Measurements from ENCODE around the gene MSH2.
A peak's percentile ranks its signal among the peaks of the same experiment; 100 is the strongest.
"Not testable (repeated sequence)": the region's sequence is repeated elsewhere in the genome, so short reads cannot be mapped to it uniquely, and the experiment has no call there.

Gene MSH2

GRCh38 chr2:47426786-47427185 lies 23.8 kb downstream of the MSH2 start:
- no peak for TF ChIP-seq CTCF (IDR thresholded peaks at IDR 0.05; ENCODE audit: low read depth, low read length)
- no peak for DNase-seq (ENCODE audit: low read depth, low spot score)
- H3K4me3 ChIP-seq (ENCODE audit: low read depth, low read length) = no peak overlapping the region
- in situ Hi-C loops (cut with HindIII; ENCODE audit: low sequenced_read_pairs) = no loop called here

DNA sequence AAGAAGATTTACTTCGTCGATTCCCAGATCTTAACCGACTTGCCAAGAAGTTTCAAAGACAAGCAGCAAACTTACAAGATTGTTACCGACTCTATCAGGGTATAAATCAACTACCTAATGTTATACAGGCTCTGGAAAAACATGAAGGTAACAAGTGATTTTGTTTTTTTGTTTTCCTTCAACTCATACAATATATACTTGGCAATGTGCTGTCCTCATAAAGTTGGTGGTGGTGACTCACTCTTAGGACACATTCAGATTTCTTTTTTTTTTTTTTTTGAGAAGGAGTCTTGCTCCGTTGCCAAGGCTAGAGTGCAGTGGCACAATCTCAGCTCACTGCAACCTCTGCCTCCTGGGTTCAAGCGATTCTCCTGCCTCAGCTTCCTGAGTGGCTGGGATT lies 26.8 kb downstream of the MSH2 start:
- in situ Hi-C loops (cut with HindIII; ENCODE audit: low sequenced_read_pairs) = no loop called here
- no peak for TF ChIP-seq CTCF (IDR thresholded peaks at IDR 0.05; ENCODE audit: low read depth, low read length)
- DNase-seq (ENCODE audit: low read depth, low spot score) = peak; percentile 47
- no peak overlapping the region for H3K4me3 ChIP-seq (ENCODE audit: low read depth, low read length)

GRCh38 chr2:47433006-47433405 lies 30.1 kb downstream of the MSH2 start:
- in situ Hi-C loops (cut with HindIII; ENCODE audit: low sequenced_read_pairs); DNase-seq (ENCODE audit: low read depth, low spot score): not testable (repeated sequence)

DNA sequence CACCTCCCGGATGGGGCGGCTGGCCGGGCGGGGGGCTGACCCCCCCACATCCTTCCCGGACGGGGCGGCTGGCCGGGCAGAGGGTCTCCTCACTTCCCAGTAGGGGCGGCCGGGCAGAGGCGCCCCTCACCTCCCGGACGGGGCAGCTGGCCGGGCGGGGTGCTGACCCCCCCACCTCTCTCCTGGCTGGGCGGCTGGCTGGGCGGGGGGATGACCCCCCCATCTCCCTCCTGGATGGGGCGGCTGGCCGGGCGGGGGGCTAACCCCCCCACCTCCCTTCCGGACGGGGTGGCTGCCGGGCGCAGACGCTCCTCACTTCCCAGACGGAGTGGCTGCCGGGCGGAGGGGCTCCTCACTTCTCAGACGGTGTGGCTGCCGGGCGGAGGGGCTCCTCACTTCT lies 30.5 kb downstream of the MSH2 start:
- DNase-seq (ENCODE audit: low read depth, low spot score); in situ Hi-C loops (cut with HindIII; ENCODE audit: low sequenced_read_pairs); H3K4me3 ChIP-seq (ENCODE audit: low read depth, low read length): not testable (repeated sequence)

More at GRCh38 chr2:47433006-47433405, 30.1 kb downstream of the MSH2 start:
- H3K4me3 ChIP-seq (ENCODE audit: low read depth, low read length) = not testable (repeated sequence)

- in situ Hi-C loops (cut with HindIII; ENCODE audit: low sequenced_read_pairs) = no loop called here
- DNase-seq (ENCODE audit: low read depth, low spot score) = peak; percentile 53
- peak; percentile 33 for TF ChIP-seq CTCF (IDR thresholded peaks at IDR 0.05; ENCODE audit: low read depth, low read length)
- H3K4me3 ChIP-seq (ENCODE audit: low read depth, low read length) = no peak overlapping the region
These were observed 34.3 kb downstream of the MSH2 start for GRCh38 chr2:47437287-47437686.

GRCh38 chr2:47438106-47438505 lies 35.1 kb downstream of the MSH2 start:
- in situ Hi-C loops (cut with HindIII; ENCODE audit: low sequenced_read_pairs) = no loop called here
- DNase-seq (ENCODE audit: low read depth, low spot score) = no peak
- no peak for TF ChIP-seq CTCF (IDR thresholded peaks at IDR 0.05; ENCODE audit: low read depth, low read length)
- H3K4me3 ChIP-seq (ENCODE audit: low read depth, low read length) = no peak overlapping the region

DNA sequence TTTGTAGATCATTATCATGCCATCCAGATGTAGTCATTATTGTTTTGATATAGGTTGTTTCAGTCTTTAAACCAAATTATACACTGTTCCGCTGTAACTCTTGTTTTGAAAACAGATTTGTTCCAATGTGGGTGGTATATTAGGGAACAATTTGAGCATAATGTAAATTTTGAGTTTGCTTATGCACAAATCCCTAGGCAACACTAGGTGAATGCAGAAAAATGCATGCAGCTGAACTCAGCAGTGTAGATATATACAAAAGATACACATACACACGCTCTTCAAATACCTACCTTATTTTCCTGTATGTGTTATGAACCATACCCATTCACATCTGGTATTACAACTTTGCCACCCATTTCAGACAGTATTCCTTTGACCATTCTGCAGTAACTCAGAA lies 35.8 kb downstream of the MSH2 start:
- in situ Hi-C loops (cut with HindIII; ENCODE audit: low sequenced_read_pairs) = no loop called here
- no peak for TF ChIP-seq CTCF (IDR thresholded peaks at IDR 0.05; ENCODE audit: low read depth, low read length)
- no peak for DNase-seq (ENCODE audit: low read depth, low spot score)
- no peak overlapping the region for H3K4me3 ChIP-seq (ENCODE audit: low read depth, low read length)

GRCh38 chr2:47451790-47452189 lies 48.8 kb downstream of the MSH2 start:
- no peak overlapping the region for H3K4me3 ChIP-seq (ENCODE audit: low read depth, low read length)
- DNase-seq (ENCODE audit: low read depth, low spot score) = no peak
- in situ Hi-C loops (cut with HindIII; ENCODE audit: low sequenced_read_pairs) = no loop called here
- no peak for TF ChIP-seq CTCF (IDR thresholded peaks at IDR 0.05; ENCODE audit: low read depth, low read length)
